ENCODE results near the gene IL17RB.

Gene IL17RB

GRCh38 chr3:53818221-53819162 is 27.9 kb upstream of the IL17RB start:
- no peak overlapping the region for H3K4me3 ChIP-seq
- no peak overlapping the region for H3K27ac ChIP-seq
- peak; percentile 60 for DNase-seq (ENCODE audit: low spot score)
- TF ChIP-seq CTCF (IDR thresholded peaks at IDR 0.05): no peak

GRCh38 chr3:53819163-53819868 is 27.1 kb upstream of the IL17RB start:
- TF ChIP-seq CTCF (IDR thresholded peaks at IDR 0.05): no peak
- DNase-seq (ENCODE audit: low spot score): peak; percentile 33
- Histone ChIP-seq H3K27ac (no peak overlapping the region), H3K4me3 (no peak overlapping the region)

GRCh38 chr3:53820084-53820483 is 26.3 kb upstream of the IL17RB start:
- Histone ChIP-seq H3K27ac (no peak overlapping the region), H3K4me3 (no peak overlapping the region)
- no peak for TF ChIP-seq CTCF (IDR thresholded peaks at IDR 0.05)
- peak; percentile 53 for DNase-seq (ENCODE audit: low spot score)

- Histone ChIP-seq H3K27ac (no peak overlapping the region), H3K4me3 (no peak overlapping the region)
- peak; percentile 61 for DNase-seq (ENCODE audit: low spot score)
- no peak for TF ChIP-seq CTCF (IDR thresholded peaks at IDR 0.05)
Observed at GRCh38 chr3:53820756-53821580, 25.4 kb upstream of the IL17RB start.

- peak; percentile 60 for DNase-seq (ENCODE audit: low spot score)
- no peak for TF ChIP-seq CTCF (IDR thresholded peaks at IDR 0.05)
- Histone ChIP-seq H3K4me3 (no peak overlapping the region), H3K27ac (no peak overlapping the region)
Observed at GRCh38 chr3:53821631-53822121, 24.7 kb upstream of the IL17RB start.

- no peak overlapping the region for H3K27ac ChIP-seq
- DNase-seq (ENCODE audit: low spot score): peak; percentile 46
- no peak for TF ChIP-seq CTCF (IDR thresholded peaks at IDR 0.05)
- H3K4me3 ChIP-seq: no peak overlapping the region
Observed at GRCh38 chr3:53822331-53822741, 24.0 kb upstream of the IL17RB start.

Data from coronary artery (tissue), 2 donors.